Glomerular endothelial cell (primary cell): ENCODE measurements around the gene ZNF699. TPM values are rescaled to one million over a fixed set of nuclear protein-coding genes. Genes with fewer than 3 reads are reported as not detected.
A peak's percentile ranks its signal among the peaks of the same experiment; 100 is the strongest.
"Not testable (repeated sequence)": the region's sequence is repeated elsewhere in the genome, so short reads cannot be mapped to it uniquely, and the experiment has no call there.

Experiments
- DNase-seq: peaks from one replicate; pipeline ENCODE4 v3.0.0-alpha.2; 2011; ENCODE audit warnings: low read depth, low spot score; ENCODE audit errors: extremely low read depth
- total RNA-seq: library from RNA; depleted of rRNA; stranded (reverse); fragments of >200 nt; gene quantifications from 2 replicates; pipeline ENCODE4 v1.2.3, GENCODE V29; 2015

ZNF699 gene
- total RNA-seq, result 2.0 and 9.7 TPM in 2 replicates

DNA sequence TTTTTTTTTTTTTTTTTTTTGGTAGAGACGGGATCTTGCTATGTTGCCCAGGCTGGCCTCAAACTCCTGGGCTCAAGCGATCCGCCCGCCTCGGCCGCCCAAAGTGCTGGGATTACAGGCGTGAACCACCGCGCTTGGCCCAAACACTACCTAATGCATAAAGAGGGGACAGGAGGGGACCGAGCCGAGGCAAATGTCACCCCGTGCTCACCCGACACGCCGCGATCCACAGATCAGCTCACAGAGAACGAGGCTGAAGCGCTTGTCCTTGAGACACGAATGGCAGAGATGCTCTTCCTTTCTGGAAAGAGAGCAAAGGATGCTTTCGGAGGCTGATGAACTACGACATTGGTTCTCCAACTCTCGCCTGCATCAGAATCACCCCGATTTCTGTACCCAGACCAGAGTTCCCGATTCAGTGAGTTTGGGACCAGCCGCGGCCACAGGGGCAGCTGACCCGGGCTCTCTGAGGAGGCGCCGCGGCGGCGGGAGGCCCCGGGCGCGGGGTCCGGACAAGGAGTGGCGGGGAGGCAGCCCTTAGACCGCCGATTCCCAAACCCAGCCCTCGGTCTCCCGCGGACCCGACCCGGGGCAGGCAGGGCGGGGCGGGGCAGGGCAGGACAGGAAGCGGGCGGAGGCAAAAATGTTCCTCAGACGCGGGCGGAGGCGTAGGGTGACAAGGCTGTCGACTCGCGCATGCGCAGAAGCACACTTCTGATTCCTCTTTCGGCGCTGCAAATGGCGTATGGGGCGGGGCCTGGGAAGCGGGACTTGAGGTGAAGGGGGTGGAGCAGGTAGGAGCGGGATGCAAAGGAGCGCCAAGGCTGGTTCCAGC, at the start of gene ZNF699:
TSS of gene ZNF699 (minus strand) at position 700 of the 835 bp plus-strand sequence. CDS start 4,719 bp downstream, outside the sequence.
- peak; percentile 85 for DNase-seq

DNA sequence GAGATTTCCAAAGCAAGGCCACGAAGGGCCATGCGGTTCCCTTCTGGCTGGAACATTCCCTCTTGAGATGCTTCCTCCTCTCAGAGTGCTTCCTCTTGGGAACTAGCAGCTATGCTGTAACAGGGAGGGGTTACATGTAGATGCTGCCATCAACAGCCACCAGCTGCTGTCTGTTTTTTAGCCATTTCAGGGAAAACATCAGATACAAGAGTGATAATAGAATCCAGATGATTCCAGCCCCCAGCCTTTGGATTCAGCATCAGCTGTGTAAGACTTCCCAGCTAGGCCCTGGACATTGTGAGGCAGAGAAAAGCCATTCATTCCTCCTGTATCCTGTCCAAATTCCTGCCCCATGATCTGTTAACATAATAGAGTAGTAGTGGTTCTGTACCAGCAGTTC, 45.0 kb upstream of the ZNF699 start:
- no peak for DNase-seq

DNA sequence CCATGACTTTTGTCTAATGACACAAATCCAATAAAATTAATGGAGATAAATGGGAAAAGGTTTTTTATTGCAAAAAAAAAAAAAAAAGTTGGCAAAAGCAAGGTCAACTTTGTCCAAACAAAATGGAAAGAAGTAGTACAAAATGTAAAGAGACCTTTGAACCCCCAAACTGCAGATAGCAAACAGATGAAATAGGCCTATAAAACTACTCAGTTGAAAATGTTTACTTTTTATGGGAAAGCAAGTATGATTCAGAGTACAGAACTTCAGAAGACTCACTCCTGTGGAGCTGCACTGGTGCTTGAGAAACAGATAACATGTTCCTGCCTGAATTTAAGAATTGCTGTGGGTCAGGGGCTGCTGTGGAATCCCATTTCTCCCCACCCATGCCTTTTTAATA, 43.4 kb upstream of the ZNF699 start:
- DNase-seq, result no peak

DNA sequence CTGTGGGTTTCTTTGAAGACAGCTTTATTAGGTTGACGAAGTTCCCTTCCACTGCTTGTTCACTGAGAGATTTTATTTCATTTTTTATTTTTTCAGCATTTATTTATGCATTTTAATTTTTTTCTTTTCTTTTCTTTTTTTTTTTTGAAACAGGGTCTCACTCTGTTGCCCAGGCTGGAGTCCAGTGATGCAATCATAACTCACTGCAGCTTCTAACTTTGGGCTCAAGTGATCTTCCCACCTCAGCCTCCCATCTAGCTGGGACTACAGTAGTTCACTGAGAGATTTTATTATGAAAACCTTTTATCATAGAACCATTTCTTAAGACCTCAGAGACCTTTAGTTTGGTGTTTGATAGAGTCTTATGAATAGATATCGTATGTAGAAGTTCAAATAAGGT, 42.9 kb upstream of the ZNF699 start:
- DNase-seq, result no peak

DNA sequence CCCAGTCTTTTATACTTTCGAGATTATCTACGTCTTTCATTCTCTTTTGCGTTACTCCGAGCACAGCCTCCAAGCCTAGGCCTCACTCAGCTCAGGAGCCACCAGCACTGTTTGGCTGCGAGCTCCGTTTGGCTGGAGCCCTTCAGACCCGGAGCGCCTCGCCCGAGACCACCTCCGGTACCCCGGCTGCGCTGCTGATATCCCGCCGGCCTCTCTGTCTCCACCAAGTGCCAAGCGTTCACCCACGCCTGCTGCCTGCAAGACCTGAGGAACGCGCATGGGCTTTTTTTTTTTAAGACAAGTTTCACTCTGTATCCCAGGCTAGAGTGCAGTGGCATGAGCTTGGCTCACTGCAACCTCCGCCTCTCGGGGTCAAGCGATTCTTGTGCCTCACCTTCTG, 39.0 kb upstream of the ZNF699 start:
- no peak for DNase-seq

DNA sequence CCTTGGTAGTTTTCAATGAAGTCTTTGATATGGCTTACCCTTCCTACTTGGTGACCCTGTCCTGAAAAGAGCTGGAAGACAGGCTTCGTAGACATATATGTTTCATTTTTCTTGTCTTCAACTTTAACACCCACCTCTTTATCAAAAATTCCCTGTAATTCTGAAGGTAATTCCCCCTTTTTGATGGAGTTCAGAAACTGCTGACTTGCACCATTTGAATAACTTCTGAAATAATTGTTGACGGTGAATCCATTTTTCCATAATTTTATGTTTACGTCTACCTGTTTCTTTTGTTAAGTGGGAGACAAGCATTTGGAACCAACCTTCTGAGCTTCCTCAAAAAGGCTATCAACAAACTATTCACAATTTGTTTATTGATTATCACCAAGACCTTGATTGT, 38.6 kb upstream of the ZNF699 start:
- DNase-seq, result no peak

DNA sequence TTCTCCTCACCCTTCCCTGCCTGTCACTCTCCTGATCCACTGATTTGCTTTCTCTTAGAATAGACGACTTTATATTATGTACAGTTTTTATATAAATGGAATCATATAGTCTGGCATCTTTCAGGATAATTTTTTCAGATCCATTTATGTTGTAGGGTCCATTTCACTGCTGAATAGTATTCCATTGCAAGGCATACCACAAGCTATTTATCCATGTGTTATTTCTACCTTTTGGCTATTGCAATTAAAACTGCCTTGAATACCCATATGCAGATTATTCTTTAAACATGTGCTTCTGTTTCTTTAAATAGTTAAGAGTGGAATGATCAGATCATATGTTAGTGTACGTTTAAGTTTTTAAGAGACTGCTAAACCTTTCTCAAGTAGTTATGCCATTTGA, 35.4 kb upstream of the ZNF699 start:
- no peak for DNase-seq

DNA sequence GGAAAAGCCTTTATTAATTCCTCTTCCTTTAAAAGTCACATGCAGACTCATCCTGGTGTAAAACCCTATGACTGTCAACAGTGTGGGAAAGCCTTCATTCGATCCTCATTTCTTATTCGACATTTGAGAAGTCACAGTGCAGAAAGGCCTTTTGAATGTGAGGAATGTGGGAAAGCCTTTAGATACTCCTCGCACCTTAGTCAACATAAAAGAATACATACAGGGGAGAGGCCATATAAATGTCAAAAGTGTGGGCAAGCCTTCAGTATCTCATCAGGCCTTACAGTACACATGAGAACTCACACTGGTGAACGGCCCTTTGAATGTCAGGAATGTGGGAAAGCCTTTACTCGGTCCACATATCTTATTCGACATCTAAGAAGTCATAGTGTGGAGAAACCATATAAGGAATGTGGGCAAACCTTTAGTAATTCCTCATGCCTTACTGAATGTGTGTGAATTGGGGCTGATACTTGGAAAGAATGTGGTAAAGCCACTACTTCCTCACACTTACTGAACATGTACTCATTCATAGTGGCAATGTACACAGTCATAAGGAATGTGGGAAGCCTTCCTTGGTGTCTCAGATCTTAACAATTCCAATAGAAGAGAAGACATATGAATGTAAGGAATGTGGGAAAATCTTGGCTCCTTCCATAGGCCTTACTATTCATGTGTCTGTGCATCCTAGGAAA, 33.1 kb upstream of the ZNF699 start:
- no peak for DNase-seq

DNA sequence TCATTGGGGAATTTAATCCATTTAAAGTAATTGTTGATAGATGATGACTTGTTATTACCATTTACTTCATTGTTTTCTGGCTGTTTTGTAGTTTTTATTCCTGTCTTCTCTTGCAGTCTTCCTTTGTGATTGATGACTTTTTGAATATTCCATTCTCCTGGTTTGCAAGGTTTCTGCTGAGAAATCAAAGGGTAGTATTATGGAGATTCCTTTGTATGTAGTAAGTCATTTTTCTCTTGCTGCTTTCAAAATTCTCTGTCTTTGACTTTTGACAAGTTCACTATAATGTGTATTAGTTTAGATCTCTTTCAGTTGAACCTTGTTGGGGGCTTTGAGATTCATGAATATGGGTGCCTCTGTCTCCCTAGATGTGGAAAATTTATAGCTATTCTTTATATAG, 20.4 kb upstream of the ZNF699 start:
- DNase-seq, result no peak

DNA sequence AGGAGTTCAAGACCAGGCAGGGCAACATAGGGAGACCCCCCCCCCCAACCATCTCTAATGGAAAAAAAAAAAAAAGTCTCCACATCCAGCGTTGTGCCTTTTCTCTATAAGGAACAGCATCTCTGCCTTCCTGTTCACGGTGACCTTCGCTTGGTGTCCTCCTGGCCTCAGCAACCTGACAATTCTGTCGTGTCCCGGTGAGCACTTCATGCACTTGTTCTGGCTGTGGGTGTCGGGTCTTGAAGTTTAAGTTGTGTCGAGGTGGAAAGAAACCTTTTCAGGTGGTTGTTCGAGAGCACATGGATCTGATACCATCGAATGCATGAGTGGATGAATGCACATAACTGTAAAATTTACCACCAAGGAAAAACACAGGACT, 14.9 kb upstream of the ZNF699 start:
- no peak for DNase-seq

DNA sequence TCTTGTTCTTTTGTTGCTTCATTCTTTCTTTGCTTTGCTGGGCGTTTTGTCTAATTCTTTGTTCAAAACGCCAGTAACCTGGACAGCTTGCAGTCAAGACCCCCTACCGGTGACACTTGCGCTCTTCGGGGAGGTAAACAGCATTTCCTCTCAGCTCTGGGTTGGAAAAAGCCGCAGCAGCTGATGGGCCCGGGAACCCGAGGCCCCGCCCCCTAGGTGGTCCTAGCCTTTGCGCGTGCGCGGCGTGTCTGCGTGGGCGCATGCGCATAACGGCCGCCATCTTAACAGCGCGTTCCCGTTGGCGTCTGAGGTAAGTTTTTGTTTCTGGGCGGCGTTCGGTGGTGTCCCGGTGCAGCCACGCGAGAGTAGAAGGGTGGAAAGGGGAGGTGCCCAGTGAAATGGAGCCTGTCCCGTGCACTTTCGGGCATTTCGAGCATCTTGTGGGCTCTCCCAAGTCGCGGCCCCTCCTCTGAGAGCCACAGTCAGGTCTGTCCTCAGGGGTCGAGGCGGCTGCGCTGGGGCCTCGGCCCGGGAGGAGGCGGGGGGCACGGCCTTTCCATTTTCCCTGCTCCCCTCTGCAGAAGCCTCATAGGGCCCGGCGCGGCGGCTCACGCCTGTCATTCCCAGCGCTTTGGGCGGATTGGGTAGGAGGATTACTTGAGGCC, 14.4 kb upstream of the ZNF699 start, which contains the start of gene ZNF559:
TSS of gene ZNF559 (plus strand) at position 261 of the 665 bp plus-strand sequence. CDS start 14,371 bp downstream, outside the sequence.
- DNase-seq, result peak; percentile 62

DNA sequence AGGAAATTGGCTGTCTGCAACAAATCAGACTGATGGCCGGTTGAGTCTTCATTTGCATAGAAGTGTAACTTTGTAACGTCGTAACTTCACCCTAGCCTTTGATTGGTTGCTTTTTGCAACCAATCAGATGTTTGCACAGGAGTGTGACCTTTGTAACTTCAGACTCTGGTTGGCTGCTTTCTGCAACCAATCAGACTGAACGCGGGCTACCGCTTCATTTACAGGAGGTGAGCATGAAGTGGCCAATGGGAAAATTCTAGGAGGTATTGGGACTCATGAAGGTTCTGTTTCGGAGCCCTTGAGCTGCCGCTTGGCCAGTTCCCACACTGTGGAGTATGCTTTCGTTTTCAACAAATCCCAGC, 13.9 kb upstream of the ZNF699 start:
- DNase-seq, result peak; percentile 58

DNA sequence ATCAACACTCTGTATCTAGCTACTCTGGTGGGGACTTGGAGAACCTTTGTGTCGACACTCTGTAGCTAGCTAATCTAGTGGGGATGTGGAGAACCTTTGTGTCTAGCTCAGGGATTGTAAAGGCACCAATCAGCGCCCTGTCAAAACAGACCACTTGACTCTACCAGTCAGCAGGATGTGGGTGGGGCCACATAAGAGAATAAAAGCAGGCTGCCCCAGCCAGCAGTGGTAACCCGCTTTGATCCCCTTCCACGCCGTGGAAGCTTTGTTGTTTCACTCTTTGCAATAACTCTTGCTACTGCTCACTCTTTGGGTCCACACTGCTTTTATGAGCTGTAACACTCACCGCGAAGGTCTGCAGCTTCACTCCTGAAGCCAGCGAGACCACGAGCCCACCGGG, 12.6 kb upstream of the ZNF699 start:
- DNase-seq, result not testable (repeated sequence)

DNA sequence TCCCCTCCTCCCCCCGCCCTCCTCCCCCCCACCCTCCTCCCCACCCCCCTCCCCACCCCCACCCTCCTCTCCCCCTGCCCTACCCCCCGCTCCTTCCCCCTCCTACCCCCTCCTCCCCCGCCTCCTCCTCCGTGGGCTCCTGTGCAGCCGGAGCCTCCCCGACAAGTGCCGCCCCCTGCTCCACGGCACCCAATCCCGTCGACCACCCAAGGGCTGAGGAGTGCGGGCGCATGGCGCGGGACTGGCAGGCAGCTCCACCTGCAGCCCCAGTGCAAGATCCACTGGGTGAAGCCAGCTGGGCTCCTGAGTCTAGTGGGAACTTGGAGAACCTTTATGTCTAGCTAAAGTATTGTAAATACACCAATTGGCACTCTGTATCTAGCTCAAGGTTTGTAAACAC, 12.1 kb upstream of the ZNF699 start:
- DNase-seq, result not testable (repeated sequence)

DNA sequence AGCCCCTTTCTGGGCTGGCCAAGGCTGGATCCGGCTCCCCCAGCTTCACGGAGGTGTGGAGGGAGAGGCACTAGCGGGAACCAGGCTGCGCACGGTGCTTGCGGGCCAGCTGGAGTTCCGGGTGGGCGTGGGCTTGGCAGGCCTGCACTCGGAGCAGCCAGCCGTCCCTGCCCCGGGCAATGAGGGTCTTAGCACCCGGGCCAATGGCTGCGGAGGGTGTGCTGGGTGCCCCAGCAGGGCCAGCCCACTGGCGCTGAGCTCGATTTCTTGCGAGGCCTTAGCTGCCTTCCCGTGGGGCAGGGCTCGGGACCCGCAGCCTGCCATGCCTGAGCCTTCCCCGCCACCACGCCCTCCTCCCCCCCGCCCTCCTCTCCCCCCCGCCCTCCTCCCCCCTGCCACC, 11.7 kb upstream of the ZNF699 start:
- DNase-seq, result no peak

DNA sequence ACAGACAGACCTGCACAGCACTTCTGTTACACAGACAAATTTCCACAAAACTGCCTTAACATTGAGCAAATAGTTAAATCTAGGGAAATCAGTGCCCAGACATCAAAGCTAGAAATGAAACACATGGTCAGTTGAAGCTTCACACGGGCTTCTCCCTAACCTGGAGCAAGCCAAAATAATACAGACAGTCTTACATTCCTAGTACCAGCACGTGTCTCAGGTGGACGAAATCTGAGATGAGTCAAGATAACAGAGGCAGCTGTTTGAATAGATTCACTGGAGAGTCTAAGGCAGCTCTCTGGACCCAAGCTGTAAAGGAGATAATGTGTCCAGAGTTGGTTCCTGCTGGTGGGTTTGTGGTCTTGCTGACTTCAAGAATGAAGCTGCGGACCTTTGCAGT, 4.1 kb upstream of the ZNF699 start:
- DNase-seq, result no peak

DNA sequence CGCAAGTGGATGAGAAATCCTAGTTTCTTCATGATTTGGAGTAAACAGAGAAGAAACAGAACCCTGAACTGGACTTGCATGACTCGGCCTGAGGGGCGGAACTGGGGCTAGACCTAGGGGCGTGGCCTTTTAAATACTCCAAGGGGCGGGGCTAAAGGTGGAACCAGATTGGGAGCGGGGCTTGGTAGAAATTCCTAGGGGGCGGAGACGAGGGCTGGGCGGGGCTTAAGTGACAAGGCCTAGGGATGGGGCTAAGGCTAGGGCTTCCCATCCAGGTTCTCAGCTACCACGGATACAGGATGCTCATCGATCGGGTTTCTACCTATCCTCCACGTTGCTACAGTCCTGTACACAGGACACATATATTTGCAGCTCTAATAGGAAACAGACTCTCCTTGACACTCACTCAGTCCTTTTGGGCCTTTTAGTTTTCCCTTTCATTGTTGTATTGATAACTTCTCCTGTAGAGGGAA, 372 bp upstream of the ZNF699 start:
- peak; percentile 75 for DNase-seq

DNA sequence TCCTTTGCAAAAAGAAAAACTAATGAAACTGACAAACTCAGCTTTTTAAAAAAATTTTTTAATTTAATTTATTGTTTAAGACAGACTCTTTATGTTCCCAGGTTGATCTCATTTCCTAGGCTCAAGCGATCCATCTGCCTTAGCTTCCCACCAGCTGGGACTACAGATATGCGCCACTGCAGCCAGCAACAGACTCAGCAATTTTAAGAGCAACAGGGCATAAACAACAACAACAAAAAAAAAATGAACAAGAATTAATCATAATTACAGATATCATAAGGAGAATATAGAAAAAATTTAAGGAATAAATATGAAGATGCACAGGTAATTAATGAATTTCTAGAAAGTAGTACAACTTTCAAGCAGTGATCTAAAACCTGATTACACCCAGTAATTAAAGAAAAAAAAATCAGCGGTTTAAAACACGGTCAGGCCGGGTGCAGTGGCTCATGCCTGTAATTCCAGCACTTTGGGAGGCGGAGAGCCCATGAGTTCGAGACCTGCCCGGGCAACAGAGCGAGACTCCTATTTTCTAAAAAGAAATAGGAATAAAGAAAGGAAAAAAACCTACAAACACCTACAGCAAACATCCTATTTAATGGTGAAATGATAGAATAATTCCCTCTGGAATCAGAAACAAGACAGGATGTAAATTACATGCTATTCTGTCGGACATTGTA, 1.4 kb downstream of the ZNF699 start:
- no peak for DNase-seq

DNA sequence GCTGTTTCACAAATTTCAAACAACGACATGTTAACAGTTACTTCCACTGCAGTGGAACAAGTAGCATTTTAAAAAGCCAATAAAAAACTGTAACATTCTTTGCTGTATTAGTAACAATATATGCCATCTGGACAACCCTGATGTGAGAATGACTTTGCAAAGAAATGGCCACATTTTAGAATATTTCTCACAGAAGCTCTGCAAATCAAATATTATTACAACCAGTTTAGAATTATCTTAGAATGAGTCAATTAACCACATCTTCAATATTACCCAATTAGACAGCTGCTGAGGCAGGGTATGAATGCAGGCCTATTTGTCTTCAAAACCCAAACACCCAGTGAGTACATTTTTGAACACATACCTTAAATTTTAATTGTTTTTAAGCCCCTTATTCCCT, 3.2 kb downstream of the ZNF699 start:
- no peak for DNase-seq

DNA sequence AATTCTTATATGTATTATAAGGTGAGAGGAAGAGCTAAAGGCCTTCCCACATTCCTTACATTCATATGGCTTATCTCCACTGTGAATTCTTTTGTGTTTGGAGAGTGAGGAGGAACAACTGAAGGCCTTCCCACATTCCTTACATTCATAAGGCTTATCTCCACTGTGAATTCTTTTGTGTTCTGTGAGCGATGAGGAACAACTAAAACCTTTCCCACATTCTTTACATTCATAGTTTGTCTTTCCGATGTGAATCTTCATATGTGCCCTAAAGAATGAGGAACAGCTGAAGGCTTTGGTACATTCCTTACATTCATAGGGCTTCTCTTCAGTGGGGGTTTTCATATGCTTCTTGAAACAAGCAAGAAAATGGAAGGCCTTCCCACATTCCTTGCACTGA, 13.3 kb downstream of the ZNF699 start:
- no peak for DNase-seq

DNA sequence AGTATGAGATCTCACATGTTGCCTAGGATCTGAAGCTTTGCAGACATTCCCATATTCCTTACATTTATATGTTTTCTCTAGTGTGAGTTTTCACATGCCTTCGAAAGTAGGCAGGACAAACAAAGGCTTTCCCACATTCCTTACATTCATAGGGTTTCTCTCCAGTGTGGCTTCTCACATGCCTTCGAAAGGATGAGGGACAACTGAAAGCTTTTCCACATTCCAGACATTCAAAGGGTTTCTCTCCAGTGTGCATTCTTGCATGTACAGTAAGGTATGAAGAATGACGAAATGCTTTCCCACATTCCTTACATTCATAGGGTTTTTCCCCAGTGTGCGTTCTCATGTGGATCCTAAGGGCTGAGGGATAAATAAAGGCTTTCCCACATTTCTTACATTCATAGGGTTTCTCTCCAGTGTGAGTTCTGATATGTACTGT, 14.2 kb downstream of the ZNF699 start:
- no peak for DNase-seq
